Fibroblast of lung (primary cell): ENCODE results near the gene SPPL3. TPM values are rescaled to one million over a fixed set of nuclear protein-coding genes. Genes with fewer than 3 reads are reported as not detected.

ENCODE experiments used
- DNase-seq, 2 donors: peaks; one replicate each; pipeline versions ENCODE4 v3.0.0 to v3.0.0-alpha.2; 2010; ENCODE audit warnings: low read depth in 2 of 2
- H2AFZ ChIP-seq: 2 replicates; pipeline ENCODE4 v1.5.1; 2012; ENCODE audit warnings: low read length, control low read depth, inconsistent platforms
- H3K27ac ChIP-seq: 2 replicates; pipeline ENCODE4 v1.5.1; 2011; ENCODE audit warnings: low read length, control low read depth; ENCODE audit not compliant: insufficient read depth
- H3K27me3 ChIP-seq: 2 replicates; pipeline ENCODE4 v1.5.1; 2011; ENCODE audit warnings: mild to moderate bottlenecking, low read length; ENCODE audit not compliant: control insufficient read depth, insufficient read depth
- H3K36me3 ChIP-seq: 2 replicates; pipeline ENCODE4 v1.5.1; 2011; ENCODE audit warnings: low read length; ENCODE audit not compliant: control insufficient read depth, insufficient read depth
- H3K4me1 ChIP-seq: 2 replicates; pipeline ENCODE4 v1.5.1; 2011; ENCODE audit warnings: low read length; ENCODE audit not compliant: control insufficient read depth, insufficient read depth; ENCODE audit errors: extremely low read depth
- H3K4me2 ChIP-seq: 2 replicates; pipeline ENCODE4 v1.5.1; 2011; ENCODE audit warnings: low read length, control low read depth; ENCODE audit not compliant: insufficient read depth; ENCODE audit errors: extremely low read depth
- H3K4me3 ChIP-seq, 4 experiments: fragments of 200-600 bp in 1 of 4; sonication (generic) in 1 of 4; replicated peaks in 1 of 4; 2 replicates each; pipeline ENCODE4 v1.5.1; 2011 to 2016; ENCODE audit warnings: low read length in 4 of 4, low read depth in 3 of 4, mild to moderate bottlenecking in 3 of 4, control low read depth in 2 of 4, inconsistent platforms in 1 of 4, mixed read lengths in 1 of 4; ENCODE audit not compliant: insufficient read depth in 1 of 4; ENCODE audit errors: control extremely low read depth in 1 of 4
- H3K79me2 ChIP-seq: 2 replicates; pipeline ENCODE4 v1.5.1; 2012; ENCODE audit warnings: mild to moderate bottlenecking, low read length, inconsistent platforms; ENCODE audit not compliant: control insufficient read depth, insufficient read depth
- H3K9ac ChIP-seq: 2 replicates; pipeline ENCODE4 v1.5.1; 2011; ENCODE audit warnings: mild to moderate bottlenecking, low read length, control low read depth; ENCODE audit not compliant: insufficient read depth
- H3K9me3 ChIP-seq: 2 replicates; pipeline ENCODE4 v1.5.1; 2012; ENCODE audit warnings: low read depth, low read length; ENCODE audit not compliant: control insufficient read depth, insufficient read depth
- H4K20me1 ChIP-seq: 2 replicates; pipeline ENCODE4 v1.5.1; 2011; ENCODE audit warnings: low read length; ENCODE audit not compliant: control insufficient read depth, insufficient read depth; ENCODE audit errors: extremely low read depth
- EZH2 ChIP-seq: IDR thresholded peaks from 2 replicates; pipeline ENCODE4 v1.5.1; 2012; ENCODE audit warnings: low read length, control low read depth, mild to moderate bottlenecking; ENCODE audit errors: missing control alignments
- polyA plus RNA-seq, 2 donors: library from polyadenylated mRNA; depleted of rRNA in 1 of 2; stranded (reverse) in 1 of 2; unstranded in 1 of 2; fragments of >200 nt; gene quantifications; 2 replicates each; pipeline ENCODE4 v1.2.1, GENCODE V29; 2011 to 2012; ENCODE audit warnings: missing spikeins in 1 of 2
- total RNA-seq: library from RNA; depleted of rRNA; stranded (reverse); fragments of >200 nt; gene quantifications from 2 replicates; pipeline ENCODE4 v1.2.1, GENCODE V29; 2014
- TF ChIP-seq, protein P1 (sequence below), 2 donors: IDR thresholded peaks in 1 of 2; conservative IDR thresholded peaks in 1 of 2; 1 replicate in 1 of 2; 2 replicates in 1 of 2; pipeline ENCODE4 v1.5.1; 2011 to 2012; ENCODE audit warnings: low read length in 2 of 2, control low read depth in 1 of 2, inconsistent platforms in 1 of 2, low read depth in 1 of 2, mild to moderate bottlenecking in 1 of 2

Gene SPPL3
- total and polyA plus RNA-seq, 2 donors (not counting 1 experiment from before 2014, with no cell fraction given) = 7.1 to 41.4 TPM

DNA sequence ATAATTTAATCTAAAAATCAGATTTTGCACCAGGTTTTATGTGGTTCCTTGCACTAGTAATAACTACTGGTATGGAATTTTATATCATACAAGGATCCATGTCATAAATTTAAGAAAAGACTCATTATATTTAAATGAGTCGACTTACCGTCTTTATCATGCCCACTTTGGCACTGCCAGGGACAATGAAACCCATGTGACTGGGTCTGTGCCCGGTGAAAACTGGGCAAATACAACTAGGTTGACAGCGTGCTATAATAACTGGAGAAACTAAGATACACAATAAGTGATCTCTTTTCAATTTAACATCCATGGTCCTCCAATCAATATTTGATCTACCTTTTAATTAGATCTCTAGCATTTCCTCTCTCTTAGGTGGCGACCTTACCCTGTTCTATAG lies 114.0 kb downstream of the SPPL3 start:
- H3K79me2 ChIP-seq = no peaks in the 10 kb centered on the region
- H3K4me2 ChIP-seq = no peak overlapping the region
- no peak for DNase-seq

GRCh38 chr12:120787889-120788288 lies 116.3 kb downstream of the SPPL3 start:
- no peaks in the 10 kb centered on the region for H3K9me3 ChIP-seq

More for the DNA sequence above, 114.0 kb downstream of the SPPL3 start:
- no peaks in the 10 kb centered on the region for H3K27me3 ChIP-seq
- H3K4me3 ChIP-seq = no peak overlapping the region
- no peaks in the 10 kb centered on the region for H3K9me3 ChIP-seq
- no peak overlapping the region for H3K9ac ChIP-seq
- TF ChIP-seq, protein P1, sequence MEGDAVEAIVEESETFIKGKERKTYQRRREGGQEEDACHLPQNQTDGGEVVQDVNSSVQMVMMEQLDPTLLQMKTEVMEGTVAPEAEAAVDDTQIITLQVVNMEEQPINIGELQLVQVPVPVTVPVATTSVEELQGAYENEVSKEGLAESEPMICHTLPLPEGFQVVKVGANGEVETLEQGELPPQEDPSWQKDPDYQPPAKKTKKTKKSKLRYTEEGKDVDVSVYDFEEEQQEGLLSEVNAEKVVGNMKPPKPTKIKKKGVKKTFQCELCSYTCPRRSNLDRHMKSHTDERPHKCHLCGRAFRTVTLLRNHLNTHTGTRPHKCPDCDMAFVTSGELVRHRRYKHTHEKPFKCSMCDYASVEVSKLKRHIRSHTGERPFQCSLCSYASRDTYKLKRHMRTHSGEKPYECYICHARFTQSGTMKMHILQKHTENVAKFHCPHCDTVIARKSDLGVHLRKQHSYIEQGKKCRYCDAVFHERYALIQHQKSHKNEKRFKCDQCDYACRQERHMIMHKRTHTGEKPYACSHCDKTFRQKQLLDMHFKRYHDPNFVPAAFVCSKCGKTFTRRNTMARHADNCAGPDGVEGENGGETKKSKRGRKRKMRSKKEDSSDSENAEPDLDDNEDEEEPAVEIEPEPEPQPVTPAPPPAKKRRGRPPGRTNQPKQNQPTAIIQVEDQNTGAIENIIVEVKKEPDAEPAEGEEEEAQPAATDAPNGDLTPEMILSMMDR (conservative IDR thresholded peaks at IDR 0.05 in 1 of 2, IDR thresholded peaks at IDR 0.05 in 1 of 2; ENCODE audit: low read depth in 1 of 2, low read length in 2 of 2) = no peak
- no peak for TF ChIP-seq EZH2
- no peak overlapping the region for H2AFZ ChIP-seq
- H3K27ac ChIP-seq = no peak overlapping the region
- H4K20me1 ChIP-seq = no peaks in the 10 kb centered on the region
- no peaks in the 10 kb centered on the region for H3K36me3 ChIP-seq
- no peaks in the 10 kb centered on the region for H3K4me1 ChIP-seq

DNA sequence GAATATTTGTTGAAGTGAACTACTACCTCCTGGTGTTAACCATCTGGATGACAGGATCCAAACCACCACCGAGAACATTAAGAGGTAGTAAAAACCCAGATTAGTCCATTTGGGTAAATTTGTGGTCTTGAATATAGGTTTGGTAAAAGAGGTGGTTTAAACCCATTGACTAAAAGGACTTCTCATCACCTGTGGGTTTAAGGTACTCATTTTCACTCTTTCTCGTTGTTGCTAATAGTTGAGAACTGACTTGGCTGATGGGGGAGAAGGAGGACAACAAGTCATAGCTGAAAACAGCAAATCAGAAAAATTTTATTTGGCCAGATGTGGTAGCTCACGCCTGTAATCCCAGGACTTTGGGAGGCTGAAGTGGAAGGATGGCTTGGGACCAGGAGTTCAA lies 119.4 kb downstream of the SPPL3 start:
- H3K4me2 ChIP-seq = no peak overlapping the region
- no peak for DNase-seq
- H4K20me1 ChIP-seq = no peaks in the 10 kb centered on the region
- no peak overlapping the region for H3K27ac ChIP-seq
- H3K4me3 ChIP-seq = no peak overlapping the region
- TF ChIP-seq, protein P1 (conservative IDR thresholded peaks at IDR 0.05 in 1 of 2, IDR thresholded peaks at IDR 0.05 in 1 of 2; ENCODE audit: low read depth in 1 of 2, low read length in 2 of 2) = no peak
- no peak for TF ChIP-seq EZH2
- no peaks in the 10 kb centered on the region for H3K36me3 ChIP-seq
- peaks cover 2% of the 10 kb centered on the region for H3K4me1 ChIP-seq
- no peaks in the 10 kb centered on the region for H3K9me3 ChIP-seq
- H3K9ac ChIP-seq = no peak overlapping the region
- H3K27me3 ChIP-seq = no peaks in the 10 kb centered on the region
- H2AFZ ChIP-seq = no peak overlapping the region
- no peaks in the 10 kb centered on the region for H3K79me2 ChIP-seq

More at GRCh38 chr12:120787889-120788288, 116.3 kb downstream of the SPPL3 start:
- Histone ChIP-seq H3K9ac (no peak overlapping the region), H3K79me2 (no peaks in the 10 kb centered on the region), H3K36me3 (no peaks in the 10 kb centered on the region), H2AFZ (no peak overlapping the region), H3K4me3 (no peak overlapping the region), H3K27me3 (no peaks in the 10 kb centered on the region), H3K4me1 (peaks cover 2% of the 10 kb centered on the region), H4K20me1 (no peaks in the 10 kb centered on the region), H3K27ac (no peak overlapping the region), H3K4me2 (no peak overlapping the region)
- no peak for DNase-seq
- TF ChIP-seq EZH2 = no peak
- TF ChIP-seq, protein P1 (conservative IDR thresholded peaks at IDR 0.05 in 1 of 2, IDR thresholded peaks at IDR 0.05 in 1 of 2; ENCODE audit: low read depth in 1 of 2, low read length in 2 of 2) = no peak
